ENCODE results near the gene VSIG10L.

DNA sequence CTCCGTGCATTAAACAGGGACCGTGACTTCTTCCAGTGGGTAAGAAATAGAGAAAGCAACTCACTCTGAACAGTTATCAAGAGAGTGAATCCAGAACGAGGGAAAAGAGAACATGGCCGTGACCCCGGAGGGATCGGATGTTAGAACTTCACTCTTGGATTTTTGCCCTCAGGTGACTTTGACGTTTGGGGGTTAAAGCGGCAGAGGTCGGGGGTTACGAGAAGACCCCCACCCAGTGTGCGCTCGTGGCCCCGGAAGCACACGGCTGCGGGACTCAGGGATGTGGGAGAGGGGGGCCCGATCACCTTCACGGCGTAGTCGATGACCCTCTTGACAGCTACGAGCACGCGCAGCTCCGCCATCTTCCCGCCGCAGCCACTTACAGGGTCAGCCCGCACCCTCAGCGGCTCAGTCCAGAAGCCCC lies 24.0 kb upstream of the VSIG10L start, which contains the start of gene ETFB:
- TF ChIP-seq SRF (IDR thresholded peaks at IDR 0.05; ENCODE audit: low read depth) (no peak), EGR1 (IDR thresholded peaks at IDR 0.05; ENCODE audit: low read depth) (no peak), EZH2phosphoT487 (IDR thresholded peaks at IDR 0.05; ENCODE audit: borderline replicate concordance) (no peak), SP1 (IDR thresholded peaks at IDR 0.05; ENCODE audit: low read depth) (no peak), POLR2A (IDR thresholded peaks at IDR 0.05; ENCODE audit: borderline replicate concordance, extremely low read depth, insufficient read depth, insufficient read length) (no peak), POLR2AphosphoS5 (IDR thresholded peaks at IDR 0.05; ENCODE audit: low read depth, low read length) (no peak), SIN3A (IDR thresholded peaks at IDR 0.05; ENCODE audit: low read depth) (peak; percentile 64), RAD21 (IDR thresholded peaks at IDR 0.05; ENCODE audit: low read depth) (no peak), FOSL1 (IDR thresholded peaks at IDR 0.05; ENCODE audit: low read depth) (no peak)
- TF ChIP-seq, protein P1, sequence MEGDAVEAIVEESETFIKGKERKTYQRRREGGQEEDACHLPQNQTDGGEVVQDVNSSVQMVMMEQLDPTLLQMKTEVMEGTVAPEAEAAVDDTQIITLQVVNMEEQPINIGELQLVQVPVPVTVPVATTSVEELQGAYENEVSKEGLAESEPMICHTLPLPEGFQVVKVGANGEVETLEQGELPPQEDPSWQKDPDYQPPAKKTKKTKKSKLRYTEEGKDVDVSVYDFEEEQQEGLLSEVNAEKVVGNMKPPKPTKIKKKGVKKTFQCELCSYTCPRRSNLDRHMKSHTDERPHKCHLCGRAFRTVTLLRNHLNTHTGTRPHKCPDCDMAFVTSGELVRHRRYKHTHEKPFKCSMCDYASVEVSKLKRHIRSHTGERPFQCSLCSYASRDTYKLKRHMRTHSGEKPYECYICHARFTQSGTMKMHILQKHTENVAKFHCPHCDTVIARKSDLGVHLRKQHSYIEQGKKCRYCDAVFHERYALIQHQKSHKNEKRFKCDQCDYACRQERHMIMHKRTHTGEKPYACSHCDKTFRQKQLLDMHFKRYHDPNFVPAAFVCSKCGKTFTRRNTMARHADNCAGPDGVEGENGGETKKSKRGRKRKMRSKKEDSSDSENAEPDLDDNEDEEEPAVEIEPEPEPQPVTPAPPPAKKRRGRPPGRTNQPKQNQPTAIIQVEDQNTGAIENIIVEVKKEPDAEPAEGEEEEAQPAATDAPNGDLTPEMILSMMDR (IDR thresholded peaks at IDR 0.05 in 2 of 3, conservative IDR thresholded peaks at IDR 0.05 in 1 of 3; ENCODE audit: borderline replicate concordance in 1 of 3, insufficient read depth in 1 of 3, low read depth in 2 of 3, low read length in 2 of 3), result no peak
- TF ChIP-seq, protein P2, sequence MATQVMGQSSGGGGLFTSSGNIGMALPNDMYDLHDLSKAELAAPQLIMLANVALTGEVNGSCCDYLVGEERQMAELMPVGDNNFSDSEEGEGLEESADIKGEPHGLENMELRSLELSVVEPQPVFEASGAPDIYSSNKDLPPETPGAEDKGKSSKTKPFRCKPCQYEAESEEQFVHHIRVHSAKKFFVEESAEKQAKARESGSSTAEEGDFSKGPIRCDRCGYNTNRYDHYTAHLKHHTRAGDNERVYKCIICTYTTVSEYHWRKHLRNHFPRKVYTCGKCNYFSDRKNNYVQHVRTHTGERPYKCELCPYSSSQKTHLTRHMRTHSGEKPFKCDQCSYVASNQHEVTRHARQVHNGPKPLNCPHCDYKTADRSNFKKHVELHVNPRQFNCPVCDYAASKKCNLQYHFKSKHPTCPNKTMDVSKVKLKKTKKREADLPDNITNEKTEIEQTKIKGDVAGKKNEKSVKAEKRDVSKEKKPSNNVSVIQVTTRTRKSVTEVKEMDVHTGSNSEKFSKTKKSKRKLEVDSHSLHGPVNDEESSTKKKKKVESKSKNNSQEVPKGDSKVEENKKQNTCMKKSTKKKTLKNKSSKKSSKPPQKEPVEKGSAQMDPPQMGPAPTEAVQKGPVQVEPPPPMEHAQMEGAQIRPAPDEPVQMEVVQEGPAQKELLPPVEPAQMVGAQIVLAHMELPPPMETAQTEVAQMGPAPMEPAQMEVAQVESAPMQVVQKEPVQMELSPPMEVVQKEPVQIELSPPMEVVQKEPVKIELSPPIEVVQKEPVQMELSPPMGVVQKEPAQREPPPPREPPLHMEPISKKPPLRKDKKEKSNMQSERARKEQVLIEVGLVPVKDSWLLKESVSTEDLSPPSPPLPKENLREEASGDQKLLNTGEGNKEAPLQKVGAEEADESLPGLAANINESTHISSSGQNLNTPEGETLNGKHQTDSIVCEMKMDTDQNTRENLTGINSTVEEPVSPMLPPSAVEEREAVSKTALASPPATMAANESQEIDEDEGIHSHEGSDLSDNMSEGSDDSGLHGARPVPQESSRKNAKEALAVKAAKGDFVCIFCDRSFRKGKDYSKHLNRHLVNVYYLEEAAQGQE (IDR thresholded peaks at IDR 0.05; ENCODE audit: low read depth), result no peak

Data from HCT116 (cell line).